GM19099 (cell line): ENCODE results near the gene CACNA1E.

Experiments
- POLR2A ChIP-seq: IDR thresholded peaks from 3 replicates; pipeline ENCODE4 v1.6.1; 2011; ENCODE audit warnings: low read depth; ENCODE audit not compliant: insufficient read length; ENCODE audit errors: extremely low read depth

The CACNA1E gene

DNA sequence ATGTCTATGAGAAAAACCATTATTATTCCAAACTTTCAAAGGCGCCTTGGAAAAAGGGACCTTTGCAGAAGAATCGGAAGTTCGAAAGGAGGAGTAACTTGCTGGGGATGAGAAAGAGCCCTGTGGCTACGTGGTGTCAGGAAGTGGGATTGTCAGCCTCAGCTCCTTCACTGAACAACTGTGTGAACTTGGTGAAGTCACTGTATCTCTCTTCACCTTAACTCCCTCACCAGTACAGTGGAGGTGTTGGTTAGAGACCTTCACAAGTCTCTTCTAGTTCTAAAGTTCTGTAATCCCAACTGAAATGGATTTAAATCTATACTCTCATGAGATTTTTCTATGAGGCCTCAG, 285.6 kb downstream of the CACNA1E start:
- TF ChIP-seq POLR2A = no peak

DNA sequence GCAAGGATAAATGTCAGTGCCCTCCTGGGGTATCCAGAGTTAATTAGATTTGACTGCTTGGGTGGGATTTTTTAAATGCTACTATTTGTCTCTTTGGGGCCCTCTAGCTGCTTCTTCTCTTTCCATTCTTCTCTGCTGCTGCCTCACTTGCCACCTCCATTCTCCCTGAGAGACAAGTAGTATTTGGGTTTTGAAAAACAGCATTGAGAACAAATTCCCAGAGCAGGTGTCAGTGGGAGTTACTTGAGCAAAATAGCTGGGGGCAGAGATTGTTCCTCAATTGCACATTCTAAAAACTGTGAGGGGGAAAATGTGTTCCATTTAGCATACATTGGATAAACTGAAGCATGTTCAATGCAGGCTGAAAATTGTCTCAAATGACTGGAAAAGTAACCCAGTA, 286.5 kb downstream of the CACNA1E start:
- no peak for TF ChIP-seq POLR2A

DNA sequence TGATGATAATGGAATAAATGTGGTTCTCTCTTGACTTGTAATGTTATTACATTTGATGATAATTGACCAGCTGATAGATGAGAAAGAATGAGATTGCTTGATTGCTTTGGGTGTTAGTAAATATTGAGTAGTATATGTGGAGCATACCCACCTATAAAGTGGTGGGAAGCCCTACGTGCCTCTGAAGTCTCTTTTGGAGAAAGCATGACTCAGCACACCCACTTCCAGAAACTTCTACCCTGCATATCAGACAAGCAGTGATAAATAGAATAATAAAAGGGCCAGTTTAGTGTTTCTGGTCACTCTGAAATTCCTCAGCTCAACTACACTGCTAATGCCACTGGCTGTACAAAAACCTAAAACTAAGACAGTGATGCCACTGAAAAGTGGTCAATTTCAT, 289.4 kb downstream of the CACNA1E start:
- TF ChIP-seq POLR2A = no peak

DNA sequence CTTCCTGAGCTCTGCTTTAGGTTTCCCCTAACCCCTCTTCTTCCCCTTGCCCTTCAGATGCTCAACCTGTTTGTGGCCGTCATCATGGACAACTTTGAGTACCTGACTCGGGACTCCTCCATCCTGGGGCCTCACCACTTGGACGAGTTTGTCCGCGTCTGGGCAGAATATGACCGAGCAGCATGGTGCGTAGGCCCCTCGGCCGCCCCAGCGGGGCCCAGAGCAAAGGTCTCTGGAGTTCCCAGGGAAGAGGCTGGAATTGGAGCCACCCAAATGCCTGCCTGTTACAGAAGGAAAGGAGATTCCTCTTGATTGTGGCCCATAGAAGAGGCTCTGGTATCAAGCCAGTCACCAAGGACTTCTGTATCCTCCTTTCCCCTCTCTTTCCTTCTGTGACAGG, 292.7 kb downstream of the CACNA1E start:
- no peak for TF ChIP-seq POLR2A

DNA sequence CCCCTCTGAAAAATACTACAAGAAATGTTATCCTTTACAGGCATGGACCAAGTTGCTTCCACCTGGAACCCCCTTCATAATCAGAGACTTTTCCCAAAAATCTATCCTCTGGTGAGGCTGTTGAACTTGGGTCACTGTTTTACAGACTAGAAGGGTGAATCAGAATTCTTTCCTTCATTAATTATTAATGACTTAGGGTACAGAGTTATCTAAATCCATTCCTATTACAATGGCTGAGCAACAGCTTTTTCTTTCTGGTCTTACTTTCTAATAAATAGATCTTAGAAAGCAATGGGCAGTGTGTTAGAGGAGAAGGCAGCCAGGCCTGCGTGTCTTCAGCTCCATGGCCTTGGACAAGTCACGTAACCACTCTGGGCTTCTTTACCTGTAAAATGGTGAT, 294.0 kb downstream of the CACNA1E start:
- TF ChIP-seq POLR2A = no peak

DNA sequence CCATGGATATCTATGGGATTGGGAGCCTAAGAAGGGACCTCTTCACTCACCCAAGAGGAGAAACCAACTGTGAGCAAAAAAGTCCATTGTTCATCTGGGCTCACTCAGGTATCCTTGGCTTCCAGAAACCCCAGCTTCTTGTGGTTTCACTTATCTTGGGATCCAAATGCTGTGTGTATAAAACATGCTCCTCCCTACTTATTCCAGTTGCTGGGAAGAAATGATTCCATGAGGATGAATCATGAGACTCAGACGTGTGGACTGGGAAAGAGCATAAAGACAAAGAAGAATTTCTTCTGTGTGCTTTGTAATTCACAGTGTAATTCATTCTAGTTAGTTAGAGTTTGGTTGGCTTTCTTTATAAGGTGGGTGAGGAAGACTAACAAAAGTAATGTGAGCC, 294.5 kb downstream of the CACNA1E start:
- no peak for TF ChIP-seq POLR2A

DNA sequence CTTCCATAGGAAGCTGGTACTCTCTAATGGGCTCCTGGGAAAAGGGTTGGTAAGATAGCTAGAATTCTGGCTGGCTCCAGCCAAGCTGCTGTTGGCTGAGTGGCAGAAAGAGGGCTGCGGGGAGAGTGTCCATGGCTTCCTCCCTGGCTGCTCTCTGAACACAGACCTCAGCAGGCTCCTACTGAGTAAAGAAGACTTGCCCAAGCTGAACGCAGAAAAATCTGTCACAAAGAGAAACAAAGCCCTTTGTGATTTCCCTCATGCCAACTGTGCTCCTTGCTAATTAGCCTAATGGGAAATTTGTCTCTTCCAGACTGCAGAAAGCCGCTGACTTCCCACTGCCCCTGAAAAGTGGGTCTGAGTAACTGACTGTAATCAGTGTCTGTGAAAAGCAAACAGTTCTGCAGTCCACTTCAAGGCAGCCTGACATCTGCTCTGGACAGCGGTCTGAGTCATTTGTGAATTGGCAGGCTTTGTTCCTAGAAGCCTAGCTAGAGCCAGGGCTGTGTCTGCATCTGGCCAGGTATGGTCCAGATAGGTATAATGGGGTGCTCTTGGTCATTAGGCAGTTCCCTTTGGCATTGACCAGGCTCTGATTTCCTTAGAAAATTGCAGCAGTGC, 295.4 kb downstream of the CACNA1E start:
- TF ChIP-seq POLR2A = no peak

DNA sequence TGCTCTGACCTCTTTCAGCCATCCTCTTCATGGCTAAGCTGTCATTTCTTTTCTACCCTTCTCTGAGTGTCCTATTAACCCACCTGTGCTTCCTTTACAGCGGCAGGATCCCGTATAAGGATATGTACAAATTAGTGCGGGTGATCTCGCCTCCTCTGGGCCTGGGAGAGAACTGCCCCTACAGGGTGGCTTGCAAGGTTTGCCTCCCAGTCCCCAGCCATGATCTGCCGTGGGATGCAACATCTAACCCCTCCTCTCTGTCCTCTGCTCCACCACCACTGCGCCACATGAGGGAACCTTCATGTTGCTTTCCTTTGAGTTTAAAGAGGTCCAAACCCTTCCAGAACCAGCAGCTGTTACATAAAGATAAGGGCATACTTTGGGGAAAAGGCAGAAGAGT, 296.0 kb downstream of the CACNA1E start:
- TF ChIP-seq POLR2A = no peak

DNA sequence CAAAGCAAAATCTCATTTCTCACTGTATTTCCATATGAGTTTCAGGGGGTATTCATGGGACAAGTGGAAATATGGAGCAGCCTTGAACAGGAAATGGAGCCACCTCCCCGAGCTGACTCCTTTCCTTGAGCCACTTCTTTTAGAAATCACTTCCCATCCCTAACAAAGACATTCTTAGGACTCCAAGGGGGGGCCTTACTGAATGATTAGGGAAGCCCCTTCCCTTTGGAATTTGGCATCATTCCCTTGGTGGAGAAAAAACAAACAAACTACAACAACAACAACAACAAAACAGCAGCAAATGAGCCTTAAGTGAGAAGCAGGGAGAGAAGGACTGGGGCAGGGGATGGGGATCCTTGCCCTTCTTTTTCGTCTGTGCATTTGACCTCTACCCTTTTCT, 299.9 kb downstream of the CACNA1E start:
- no peak for TF ChIP-seq POLR2A

DNA sequence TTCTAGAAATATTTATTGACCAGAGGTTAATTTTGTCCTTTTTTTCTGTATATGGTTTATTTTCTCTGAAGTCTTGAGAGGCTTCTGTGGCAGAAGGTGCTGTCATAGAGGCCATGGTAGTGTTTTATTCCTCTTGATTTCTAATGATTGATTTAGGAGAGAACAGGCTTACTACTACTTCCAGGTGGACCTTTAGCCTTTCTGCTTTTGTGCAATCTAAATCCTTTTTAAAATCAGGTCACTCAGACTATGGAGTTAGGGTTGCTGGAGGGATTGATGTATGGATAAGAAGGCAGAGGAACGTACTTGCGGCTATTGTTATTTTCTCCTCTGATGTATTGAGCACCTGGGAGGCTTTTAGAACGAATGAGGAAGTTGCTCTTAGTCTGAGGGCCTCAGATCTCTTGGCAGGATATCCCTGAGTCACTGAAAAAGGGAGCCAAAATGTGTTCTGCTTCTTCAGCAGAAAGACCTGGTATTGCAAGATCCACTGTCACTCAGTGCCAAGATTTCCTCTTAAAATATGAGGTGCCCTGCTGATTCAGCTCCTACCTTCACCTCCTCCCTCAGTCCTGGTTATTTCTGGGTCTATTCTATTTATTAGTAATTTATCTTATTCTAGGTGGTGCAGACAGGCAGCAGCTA, 300.8 kb downstream of the CACNA1E start:
- TF ChIP-seq POLR2A = no peak

DNA sequence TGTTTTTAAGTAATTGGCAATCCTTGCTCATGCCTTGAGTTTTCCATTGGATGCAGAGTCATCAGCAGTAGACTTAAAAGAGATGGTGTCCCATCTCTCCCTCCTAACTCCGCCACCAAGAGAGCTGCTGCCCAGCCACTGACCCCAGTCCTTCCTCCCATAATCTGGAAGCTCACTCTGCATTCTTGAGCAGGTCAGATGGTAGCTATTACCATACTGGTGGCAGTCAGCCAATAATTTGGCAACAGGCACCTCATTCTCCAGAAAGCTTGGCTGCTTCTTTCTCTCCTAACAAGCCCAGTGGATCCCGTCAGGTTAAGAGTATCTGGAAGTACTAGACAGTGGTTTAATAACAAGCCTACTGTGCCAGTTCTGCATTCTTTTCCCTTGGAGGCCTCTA, 306.1 kb downstream of the CACNA1E start:
- no peak for TF ChIP-seq POLR2A

DNA sequence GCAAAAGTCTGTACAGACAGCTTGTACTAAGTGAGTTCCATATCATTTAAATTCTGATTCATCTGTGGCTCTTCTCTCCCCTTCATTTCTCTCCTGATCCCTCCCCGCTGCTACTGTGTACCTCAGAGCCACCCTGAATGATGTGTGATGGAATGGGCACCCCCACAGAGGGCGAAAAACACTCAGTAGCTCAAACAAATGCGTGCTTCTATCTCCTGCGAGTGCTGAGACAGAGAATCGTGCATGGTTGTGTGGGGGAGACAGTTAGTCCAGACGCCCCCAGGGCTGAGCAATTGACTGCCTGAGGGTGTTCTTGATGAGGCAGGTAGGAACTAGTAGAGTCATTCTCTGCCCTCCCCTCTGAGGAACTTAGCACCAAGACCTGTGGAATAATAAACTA, 308.4 kb downstream of the CACNA1E start:
- TF ChIP-seq POLR2A = no peak

DNA sequence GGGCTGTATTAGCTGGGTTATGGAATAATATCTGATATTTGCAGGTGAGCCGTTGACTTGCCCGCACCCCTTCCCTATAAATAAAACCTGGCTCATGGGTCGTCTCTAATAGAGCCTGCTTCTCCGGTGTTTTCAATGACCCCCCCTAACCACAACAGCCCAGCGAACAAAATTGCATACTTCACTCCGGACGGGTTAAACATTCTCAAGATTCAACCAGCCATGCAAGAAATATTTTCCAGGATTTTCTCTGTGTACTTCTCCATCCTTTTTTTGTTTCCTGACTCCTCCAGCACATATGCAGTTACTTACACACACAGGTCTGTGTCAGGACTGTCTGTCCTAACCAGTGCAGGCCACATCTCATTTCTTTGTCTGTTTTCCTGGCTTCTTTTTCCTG, 310.5 kb downstream of the CACNA1E start:
- no peak for TF ChIP-seq POLR2A

DNA sequence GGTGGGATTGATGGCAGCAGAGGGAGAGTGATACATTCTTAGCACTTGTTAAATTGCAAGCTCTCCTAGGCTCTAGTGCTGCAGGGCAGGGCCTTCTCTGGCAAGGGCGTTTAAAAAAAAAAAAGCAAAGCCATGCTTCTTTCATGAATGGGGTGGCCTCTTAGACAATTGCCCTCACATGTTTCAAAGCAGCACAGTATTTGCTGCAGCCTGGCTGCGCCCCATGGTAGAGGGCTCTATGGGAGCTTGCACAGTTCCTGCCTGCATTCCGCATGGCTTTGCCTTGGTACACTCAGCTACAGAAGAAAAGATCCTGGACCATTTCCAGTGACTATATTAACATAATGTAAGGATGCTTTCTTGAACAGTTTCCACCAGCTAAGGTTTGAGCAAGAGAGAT, 311.0 kb downstream of the CACNA1E start:
- TF ChIP-seq POLR2A = no peak

DNA sequence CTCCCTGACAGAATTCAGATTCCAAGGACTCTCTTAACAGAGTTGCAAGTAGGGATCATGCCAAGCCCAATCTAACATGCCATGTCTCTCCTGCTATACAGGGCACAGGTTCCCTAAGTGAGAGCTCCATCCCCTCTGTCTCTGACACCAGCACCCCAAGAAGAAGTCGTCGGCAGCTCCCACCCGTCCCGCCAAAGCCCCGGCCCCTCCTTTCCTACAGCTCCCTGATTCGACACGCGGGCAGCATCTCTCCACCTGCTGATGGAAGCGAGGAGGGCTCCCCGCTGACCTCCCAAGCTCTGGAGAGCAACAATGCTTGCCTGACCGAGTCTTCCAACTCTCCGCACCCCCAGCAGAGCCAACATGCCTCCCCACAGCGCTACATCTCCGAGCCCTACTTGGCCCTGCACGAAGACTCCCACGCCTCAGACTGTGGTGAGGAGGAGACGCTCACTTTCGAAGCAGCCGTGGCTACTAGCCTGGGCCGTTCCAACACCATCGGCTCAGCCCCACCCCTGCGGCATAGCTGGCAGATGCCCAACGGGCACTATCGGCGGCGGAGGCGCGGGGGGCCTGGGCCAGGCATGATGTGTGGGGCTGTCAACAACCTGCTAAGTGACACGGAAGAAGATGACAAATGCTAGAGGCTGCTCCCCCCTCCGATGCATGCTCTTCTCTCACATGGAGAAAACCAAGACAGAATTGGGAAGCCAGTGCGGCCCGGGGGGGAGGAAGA, 315.0 kb downstream of the CACNA1E start:
- no peak for TF ChIP-seq POLR2A

DNA sequence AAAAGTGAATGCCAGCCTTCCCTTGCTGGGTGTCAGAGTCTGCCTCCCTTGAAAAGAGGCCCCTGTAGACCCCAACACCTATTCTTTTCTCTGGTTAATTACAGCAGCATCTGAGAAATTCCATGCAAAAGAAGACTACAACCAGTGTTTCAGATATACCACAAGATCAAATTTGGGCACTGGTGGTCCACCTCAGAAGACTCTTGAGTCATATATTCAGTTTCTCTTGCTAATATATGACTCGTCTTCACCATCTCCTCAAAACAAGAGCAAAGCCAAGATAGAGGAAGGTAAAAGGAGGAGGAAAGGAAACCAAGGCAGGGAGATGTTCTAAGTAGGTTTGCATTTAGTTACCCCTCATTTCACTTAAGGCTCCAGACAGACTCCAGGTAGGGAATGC, 318.3 kb downstream of the CACNA1E start:
- no peak for TF ChIP-seq POLR2A
